T-helper 17 cell (primary cell): Measurements from ENCODE around the gene TTLL1. TPM values are rescaled to one million over a fixed set of nuclear protein-coding genes. Genes with fewer than 3 reads are reported as not detected.

Experiments used
- ATAC-seq: fragments of 150-1000 bp; cut with Tn5 transposase; 2 replicates; pipeline ENCODE4 v1.10.0; 2021; ENCODE audit warnings: mild to moderate bottlenecking, moderate library complexity
- DNase-seq, 3 donors: peaks; one replicate each; pipeline versions ENCODE4 v3.0.0 to v3.0.0-alpha.2; 2020 to 2021
- H3K9me3 ChIP-seq: one replicate; pipeline ENCODE4 v1.7.0; 2013; ENCODE audit warnings: low read length, mild to moderate bottlenecking; ENCODE audit not compliant: control insufficient read depth, poor library complexity, severe bottlenecking
- H3K27ac Mint-ChIP-seq: one replicate; pipeline ENCODE4 v1.8.0; 2022; ENCODE audit warnings: mild to moderate bottlenecking, moderate library complexity, mixed read lengths
- H3K27me3 Mint-ChIP-seq: one replicate; pipeline ENCODE4 v1.8.0; 2022; ENCODE audit warnings: mixed read lengths
- H3K36me3 Mint-ChIP-seq: one replicate; pipeline ENCODE4 v1.8.0; 2022; ENCODE audit warnings: low read depth, mixed read lengths
- H3K4me1 Mint-ChIP-seq: one replicate; pipeline ENCODE4 v1.8.0; 2022; ENCODE audit warnings: mild to moderate bottlenecking, mixed read lengths
- H3K4me3 Mint-ChIP-seq: one replicate; pipeline ENCODE4 v1.8.0; 2022; ENCODE audit warnings: mild to moderate bottlenecking, moderate library complexity, mixed read lengths
- total RNA-seq, 4 donors: library from RNA in 2 of 4; stranded (reverse) in 2 of 4; gene quantifications; one replicate each; pipeline ENCODE4 v1.2.3 and lab custom pipeline; 2022 to 2026

Gene TTLL1
- total RNA-seq, 2 donors from 2014 or later = 3.3 to 5.9 TPM

- DNase-seq (no peak), ATAC-seq (no peak)
- Mint-ChIP-seq H3K36me3 (no peaks in the 10 kb centered on the region), H3K4me1 (peaks cover 3% of the 10 kb centered on the region), H3K4me3 (no peak overlapping the region), H3K27me3 (no peaks in the 10 kb centered on the region), H3K27ac (no peak overlapping the region)
- H3K9me3 ChIP-seq = no peaks in the 10 kb centered on the region
Measured at GRCh38 chr22:43079742-43080141, 9.4 kb downstream of the TTLL1 start.

GRCh38 chr22:43078522-43078921, 10.7 kb downstream of the TTLL1 start:
- no peaks in the 10 kb centered on the region for H3K36me3 Mint-ChIP-seq
- no peaks in the 10 kb centered on the region for H3K9me3 ChIP-seq
- DNase-seq (no peak), ATAC-seq (no peak)
- H3K4me3 Mint-ChIP-seq = no peak overlapping the region
- peaks cover 3% of the 10 kb centered on the region for H3K4me1 Mint-ChIP-seq
- H3K27ac Mint-ChIP-seq = no peak overlapping the region
- H3K27me3 Mint-ChIP-seq = no peaks in the 10 kb centered on the region

GRCh38 chr22:43077121-43077877, 11.9 kb downstream of the TTLL1 start:
- no peaks in the 10 kb centered on the region for H3K27me3 Mint-ChIP-seq
- DNase-seq = no peak
- peak overlapping the region; percentile 74 for H3K27ac Mint-ChIP-seq
- H3K9me3 ChIP-seq = no peaks in the 10 kb centered on the region
- H3K36me3 Mint-ChIP-seq = no peaks in the 10 kb centered on the region
- H3K4me1 Mint-ChIP-seq = peaks cover 3% of the 10 kb centered on the region
- no peak for ATAC-seq
- H3K4me3 Mint-ChIP-seq = no peak overlapping the region

- no peak overlapping the region for H3K27ac Mint-ChIP-seq
- H3K4me3 Mint-ChIP-seq = no peak overlapping the region
- no peaks in the 10 kb centered on the region for H3K27me3 Mint-ChIP-seq
- ATAC-seq (no peak), DNase-seq (no peak)
- H3K36me3 Mint-ChIP-seq = peaks cover 9% of the 10 kb centered on the region
- no peaks in the 10 kb centered on the region for H3K9me3 ChIP-seq
- peaks cover 2% of the 10 kb centered on the region for H3K4me1 Mint-ChIP-seq
Measured at GRCh38 chr22:43066844-43067385, 22.3 kb downstream of the TTLL1 start.

GRCh38 chr22:43066134-43066533, 23.1 kb downstream of the TTLL1 start:
- H3K9me3 ChIP-seq = no peaks in the 10 kb centered on the region
- ATAC-seq = no peak
- H3K4me1 Mint-ChIP-seq = peaks cover 2% of the 10 kb centered on the region
- H3K27me3 Mint-ChIP-seq = no peaks in the 10 kb centered on the region
- DNase-seq = no peak
- H3K36me3 Mint-ChIP-seq = peaks cover 9% of the 10 kb centered on the region
- no peak overlapping the region for H3K27ac Mint-ChIP-seq
- no peak overlapping the region for H3K4me3 Mint-ChIP-seq

DNA sequence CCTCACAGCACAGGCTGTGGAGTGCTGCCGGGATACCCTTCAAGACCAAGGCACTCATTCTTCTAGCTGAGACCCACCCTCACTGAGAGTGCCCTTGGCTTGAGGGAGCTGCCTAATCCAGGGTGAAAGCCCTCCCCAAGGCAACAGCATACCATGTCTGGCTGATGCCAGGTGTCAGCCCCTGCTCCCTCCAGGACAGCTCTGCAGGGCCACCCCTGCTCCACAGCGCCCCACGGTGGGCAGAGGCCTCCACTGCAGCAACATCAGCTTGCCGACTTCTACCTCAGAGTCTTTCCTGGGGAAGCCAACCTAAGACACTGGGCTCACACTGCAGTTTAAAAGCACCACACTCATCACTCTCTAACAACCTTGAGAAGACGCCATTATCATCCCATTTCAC, 29.0 kb downstream of the TTLL1 start:
- Mint-ChIP-seq H3K4me3 (no peak overlapping the region), H3K27ac (peak overlapping the region; percentile 34), H3K4me1 (no peaks in the 10 kb centered on the region), H3K36me3 (peaks cover 5% of the 10 kb centered on the region), H3K27me3 (no peaks in the 10 kb centered on the region)
- DNase-seq (peak in 1 of 3 donors; percentile 26), ATAC-seq (no peak)
- no peaks in the 10 kb centered on the region for H3K9me3 ChIP-seq

GRCh38 chr22:43057641-43058040, 31.6 kb downstream of the TTLL1 start:
- no peak for DNase-seq
- Mint-ChIP-seq H3K36me3 (no peaks in the 10 kb centered on the region), H3K27me3 (no peaks in the 10 kb centered on the region), H3K27ac (no peak overlapping the region), H3K4me3 (no peak overlapping the region), H3K4me1 (no peaks in the 10 kb centered on the region)
- ATAC-seq = no peak
- H3K9me3 ChIP-seq = no peaks in the 10 kb centered on the region

GRCh38 chr22:43053176-43053575, 36.0 kb downstream of the TTLL1 start:
- no peaks in the 10 kb centered on the region for H3K4me1 Mint-ChIP-seq
- no peaks in the 10 kb centered on the region for H3K36me3 Mint-ChIP-seq
- H3K9me3 ChIP-seq = no peaks in the 10 kb centered on the region
- H3K27me3 Mint-ChIP-seq = no peaks in the 10 kb centered on the region
- DNase-seq = no peak
- H3K4me3 Mint-ChIP-seq = no peak overlapping the region
- H3K27ac Mint-ChIP-seq = no peak overlapping the region
- no peak for ATAC-seq

DNA sequence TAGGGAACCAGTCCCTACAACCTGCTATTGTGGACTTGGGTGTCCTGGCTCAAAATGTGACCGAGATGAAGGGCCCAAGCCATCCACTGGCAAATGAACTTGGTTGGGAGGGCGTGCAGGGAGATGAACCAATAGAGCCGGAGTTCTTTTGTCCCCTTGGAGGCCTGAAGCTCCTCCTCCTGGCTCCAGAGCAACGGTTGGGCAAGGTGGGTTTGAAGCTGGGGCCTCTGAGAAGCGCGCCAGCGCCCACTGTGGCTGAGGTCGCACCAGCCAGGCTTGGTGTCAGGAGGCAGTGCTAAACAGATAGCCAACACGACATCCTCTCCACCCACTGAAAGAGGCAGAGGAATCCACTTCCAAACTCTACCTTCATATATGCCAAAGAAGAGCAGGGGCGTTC, 38.2 kb downstream of the TTLL1 start:
- ATAC-seq = no peak
- no peak for DNase-seq
- Mint-ChIP-seq H3K36me3 (no peaks in the 10 kb centered on the region), H3K4me1 (no peaks in the 10 kb centered on the region), H3K27me3 (no peaks in the 10 kb centered on the region), H3K4me3 (no peak overlapping the region), H3K27ac (no peak overlapping the region)
- H3K9me3 ChIP-seq = no peaks in the 10 kb centered on the region

DNA sequence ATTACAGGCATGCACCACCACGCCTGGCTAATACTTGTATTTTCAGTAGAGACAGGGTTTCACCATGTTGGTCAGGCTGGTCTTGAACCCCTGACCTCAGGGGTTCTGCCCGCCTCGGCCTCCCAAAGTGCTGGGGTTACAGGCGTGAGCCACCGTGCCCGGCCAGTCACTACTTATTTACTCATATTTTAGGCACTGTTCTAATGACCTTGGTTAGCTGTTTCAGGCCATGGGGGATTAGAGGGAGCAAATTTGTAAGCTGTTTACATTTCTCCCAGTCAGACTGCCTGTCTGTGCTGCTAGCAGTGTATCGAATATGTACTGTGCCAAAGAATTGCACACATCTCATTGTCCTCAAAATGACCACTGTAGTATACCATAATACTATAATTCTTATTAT, 41.6 kb downstream of the TTLL1 start:
- DNase-seq (no peak), ATAC-seq (no peak)
- Mint-ChIP-seq H3K27ac (no peak overlapping the region), H3K4me3 (no peak overlapping the region), H3K27me3 (no peaks in the 10 kb centered on the region), H3K36me3 (no peaks in the 10 kb centered on the region), H3K4me1 (peaks cover 3% of the 10 kb centered on the region)
- no peaks in the 10 kb centered on the region for H3K9me3 ChIP-seq

DNA sequence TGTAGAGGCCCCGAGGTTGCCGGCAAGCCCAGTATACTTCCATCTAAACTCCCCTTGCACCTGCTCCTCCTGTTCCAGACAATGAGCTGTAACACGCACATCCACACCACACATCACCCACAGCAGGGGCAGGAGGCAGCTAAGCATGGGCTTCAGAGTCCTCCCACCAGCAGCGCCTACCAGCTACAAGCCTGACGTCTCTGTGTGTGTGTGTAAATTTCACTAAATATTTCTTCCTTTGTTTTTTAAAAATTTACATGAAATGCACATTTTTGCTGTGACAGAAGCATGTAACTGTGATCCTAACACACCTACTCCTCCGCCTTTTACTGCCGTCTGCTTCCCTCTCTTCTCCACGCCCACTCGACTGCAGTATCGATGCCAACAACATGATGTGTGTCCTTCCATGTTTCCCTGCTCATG, 44.9 kb downstream of the TTLL1 start:
- Mint-ChIP-seq H3K4me1 (peaks cover 3% of the 10 kb centered on the region), H3K27ac (no peak overlapping the region), H3K27me3 (no peaks in the 10 kb centered on the region), H3K36me3 (no peaks in the 10 kb centered on the region), H3K4me3 (no peak overlapping the region)
- ATAC-seq (no peak), DNase-seq (no peak)
- H3K9me3 ChIP-seq = no peaks in the 10 kb centered on the region

GRCh38 chr22:43042101-43042780, 47.0 kb downstream of the TTLL1 start:
- H3K4me3 Mint-ChIP-seq = no peak overlapping the region
- H3K4me1 Mint-ChIP-seq = peaks cover 3% of the 10 kb centered on the region
- no peak overlapping the region for H3K27ac Mint-ChIP-seq
- no peaks in the 10 kb centered on the region for H3K9me3 ChIP-seq
- ATAC-seq (no peak), DNase-seq (no peak)
- no peaks in the 10 kb centered on the region for H3K36me3 Mint-ChIP-seq
- no peaks in the 10 kb centered on the region for H3K27me3 Mint-ChIP-seq

- H3K27ac Mint-ChIP-seq = no peak overlapping the region
- ATAC-seq (no peak), DNase-seq (no peak)
- H3K9me3 ChIP-seq = no peaks in the 10 kb centered on the region
- no peaks in the 10 kb centered on the region for H3K27me3 Mint-ChIP-seq
- no peak overlapping the region for H3K4me3 Mint-ChIP-seq
- H3K4me1 Mint-ChIP-seq = peaks cover 3% of the 10 kb centered on the region
- no peaks in the 10 kb centered on the region for H3K36me3 Mint-ChIP-seq
Measured at GRCh38 chr22:43039800-43040199, 49.4 kb downstream of the TTLL1 start.

DNA sequence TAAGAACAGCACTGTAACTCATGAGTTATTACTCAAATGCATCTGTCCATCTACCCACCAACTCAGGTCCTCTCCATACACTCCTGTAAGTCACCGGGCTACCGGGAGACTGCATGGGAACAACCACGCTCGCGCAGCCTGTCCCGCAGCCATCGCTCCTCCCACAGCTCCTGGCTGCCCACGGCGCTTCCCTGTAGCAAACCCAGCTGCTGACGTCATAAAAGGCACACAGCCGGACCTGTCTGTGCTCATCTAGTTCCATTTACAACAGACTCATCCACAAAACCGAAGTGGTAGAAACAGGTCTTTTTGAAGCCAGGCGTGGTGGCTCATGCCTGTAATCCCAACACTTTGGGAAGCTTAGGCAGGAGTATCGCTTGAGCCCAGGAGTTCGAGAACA, 50.9 kb downstream of the TTLL1 start:
- Mint-ChIP-seq H3K4me3 (no peak overlapping the region), H3K27ac (no peak overlapping the region), H3K4me1 (peaks cover 4% of the 10 kb centered on the region), H3K27me3 (no peaks in the 10 kb centered on the region), H3K36me3 (no peaks in the 10 kb centered on the region)
- DNase-seq (no peak), ATAC-seq (no peak)
- no peaks in the 10 kb centered on the region for H3K9me3 ChIP-seq
